NT2/D1 (cell line): ENCODE results near the gene DUSP16.

ENCODE experiments used
- DNase-seq: peaks from one replicate; pipeline ENCODE4 v3.0.0-alpha.2; 2011; ENCODE audit warnings: low read depth, low spot score
- H3K27me3 ChIP-seq: 2 replicates; pipeline ENCODE4 v1.6.0; 2011; ENCODE audit warnings: mild to moderate bottlenecking; ENCODE audit not compliant: insufficient read length, insufficient read depth
- H3K36me3 ChIP-seq: 2 replicates; pipeline ENCODE4 v1.6.1; 2011; ENCODE audit warnings: mild to moderate bottlenecking, low read length, mixed read lengths; ENCODE audit not compliant: insufficient read depth, insufficient read length
- H3K4me1 ChIP-seq: 2 replicates; pipeline ENCODE4 v1.5.1; 2011; ENCODE audit not compliant: insufficient read depth, insufficient read length
- H3K4me3 ChIP-seq: 2 replicates; pipeline ENCODE4 v1.5.1; 2011; ENCODE audit warnings: low read depth; ENCODE audit not compliant: insufficient read length
- H3K9ac ChIP-seq: 2 replicates; pipeline ENCODE4 v1.6.0; 2011; ENCODE audit warnings: low read depth; ENCODE audit not compliant: insufficient read length
- H3K9me3 ChIP-seq: 2 replicates; pipeline ENCODE4 v1.5.1; 2011; ENCODE audit warnings: mild to moderate bottlenecking, low read length; ENCODE audit not compliant: insufficient read depth
- SUZ12 ChIP-seq: IDR thresholded peaks from 2 replicates; pipeline ENCODE4 v1.6.1; 2011; ENCODE audit not compliant: insufficient read length, insufficient read depth; ENCODE audit errors: extremely low read depth
- YY1 ChIP-seq: IDR thresholded peaks from 2 replicates; pipeline ENCODE4 v1.6.1; 2011; ENCODE audit not compliant: insufficient read length, insufficient read depth
- ZNF274 ChIP-seq: IDR thresholded peaks from 2 replicates; pipeline ENCODE4 v1.6.1; 2011; ENCODE audit warnings: mild to moderate bottlenecking, low read depth, low read length

DUSP16 gene

GRCh38 chr12:12537421-12537820 is 25.2 kb downstream of the DUSP16 start:
- no peak overlapping the region for H3K4me3 ChIP-seq
- H3K9me3 ChIP-seq, result no peaks in the 10 kb centered on the region
- H3K27me3 ChIP-seq, result no peaks in the 10 kb centered on the region
- TF ChIP-seq YY1, result no peak
- no peak for TF ChIP-seq SUZ12
- no peak for TF ChIP-seq ZNF274
- H3K4me1 ChIP-seq, result no peaks in the 10 kb centered on the region
- no peak for DNase-seq
- no peak overlapping the region for H3K9ac ChIP-seq
- peaks cover 10% of the 10 kb centered on the region for H3K36me3 ChIP-seq

DNA sequence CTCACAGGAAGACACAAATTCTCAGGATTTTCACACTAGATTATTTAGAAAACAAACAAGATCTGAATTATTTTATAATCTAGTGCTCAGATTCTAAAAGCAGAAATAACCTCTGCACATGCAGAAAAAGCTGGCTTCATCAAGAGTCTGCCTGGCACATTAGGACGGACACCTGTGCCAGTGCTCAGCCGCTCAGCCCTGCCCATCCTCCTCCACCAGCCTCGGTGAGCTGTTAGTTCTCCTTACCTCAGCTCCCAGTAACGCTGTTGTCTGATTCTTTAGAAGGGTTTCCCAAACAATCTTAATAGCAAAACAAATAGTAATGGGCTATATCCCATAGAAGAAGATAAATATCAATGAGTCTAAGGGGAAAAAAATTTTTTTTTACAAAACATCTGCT is 27.7 kb downstream of the DUSP16 start:
- no peaks in the 10 kb centered on the region for H3K4me1 ChIP-seq
- H3K9ac ChIP-seq, result no peak overlapping the region
- DNase-seq, result no peak
- no peak overlapping the region for H3K4me3 ChIP-seq
- no peaks in the 10 kb centered on the region for H3K27me3 ChIP-seq
- H3K36me3 ChIP-seq, result no peaks in the 10 kb centered on the region
- no peaks in the 10 kb centered on the region for H3K9me3 ChIP-seq
- no peak for TF ChIP-seq SUZ12
- TF ChIP-seq YY1, result no peak
- no peak for TF ChIP-seq ZNF274

GRCh38 chr12:12534166-12534866 is 28.3 kb downstream of the DUSP16 start:
- no peak for DNase-seq
- H3K9me3 ChIP-seq, result no peaks in the 10 kb centered on the region
- no peak overlapping the region for H3K4me3 ChIP-seq
- H3K9ac ChIP-seq, result no peak overlapping the region
- no peaks in the 10 kb centered on the region for H3K27me3 ChIP-seq
- TF ChIP-seq YY1 (no peak), SUZ12 (no peak)
- H3K4me1 ChIP-seq, result no peaks in the 10 kb centered on the region
- H3K36me3 ChIP-seq, result no peaks in the 10 kb centered on the region

GRCh38 chr12:12533238-12533829 is 29.3 kb downstream of the DUSP16 start:
- H3K27me3 ChIP-seq, result no peaks in the 10 kb centered on the region
- no peaks in the 10 kb centered on the region for H3K36me3 ChIP-seq
- TF ChIP-seq YY1 (no peak), ZNF274 (no peak), SUZ12 (no peak)
- DNase-seq, result no peak
- no peak overlapping the region for H3K4me3 ChIP-seq
- H3K9me3 ChIP-seq, result no peaks in the 10 kb centered on the region
- no peak overlapping the region for H3K9ac ChIP-seq
- no peaks in the 10 kb centered on the region for H3K4me1 ChIP-seq

DNA sequence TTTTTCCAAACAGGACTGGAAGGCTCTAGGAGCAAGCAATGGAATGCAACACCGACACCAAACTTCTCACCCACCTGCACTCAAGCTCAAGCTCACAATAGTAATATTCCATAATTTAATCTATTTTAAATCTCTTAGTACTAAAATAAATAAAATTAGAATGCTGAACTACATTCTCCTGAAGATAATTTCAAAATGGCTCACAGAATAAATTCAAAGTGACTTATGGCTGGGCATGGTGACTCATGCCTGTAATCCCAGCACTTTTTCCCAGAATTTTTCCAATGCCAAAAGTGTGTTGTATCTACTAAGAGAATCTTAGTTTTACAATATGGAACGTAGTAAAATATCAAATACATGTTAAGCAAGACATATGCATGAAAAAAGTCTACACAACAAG is 31.5 kb downstream of the DUSP16 start:
- Histone ChIP-seq H3K4me3 (no peak overlapping the region), H3K27me3 (no peaks in the 10 kb centered on the region), H3K9ac (no peak overlapping the region), H3K9me3 (no peaks in the 10 kb centered on the region), H3K4me1 (peaks cover 7% of the 10 kb centered on the region), H3K36me3 (no peaks in the 10 kb centered on the region)
- no peak for DNase-seq
- no peak for TF ChIP-seq SUZ12

- no peak overlapping the region for H3K4me3 ChIP-seq
- no peak overlapping the region for H3K9ac ChIP-seq
- no peak for TF ChIP-seq ZNF274
- DNase-seq, result no peak
- H3K9me3 ChIP-seq, result no peaks in the 10 kb centered on the region
- peaks cover 7% of the 10 kb centered on the region for H3K4me1 ChIP-seq
- H3K36me3 ChIP-seq, result no peaks in the 10 kb centered on the region
- H3K27me3 ChIP-seq, result no peaks in the 10 kb centered on the region
Observed at GRCh38 chr12:12529783-12530421, 32.8 kb downstream of the DUSP16 start.

- Histone ChIP-seq H3K36me3 (no peaks in the 10 kb centered on the region), H3K4me3 (no peak overlapping the region), H3K9me3 (no peaks in the 10 kb centered on the region), H3K4me1 (peaks cover 7% of the 10 kb centered on the region), H3K27me3 (no peaks in the 10 kb centered on the region), H3K9ac (no peak overlapping the region)
- TF ChIP-seq SUZ12, result no peak
- no peak for TF ChIP-seq YY1
- TF ChIP-seq ZNF274, result no peak
- no peak for DNase-seq
Observed at GRCh38 chr12:12528361-12529270, 34.0 kb downstream of the DUSP16 start.
